ENCODE data around the gene RIMS4. TPM values are rescaled to one million over a fixed set of nuclear protein-coding genes. Genes with fewer than 3 reads are reported as not detected.

The RIMS4 gene
- total and polyA plus RNA-seq, 9 of the 15 experiments (the other 6 are each of a cell fraction or from before 2014, with no cell fraction given) = 0.04 TPM; not detected in 8

GRCh38 chr20:44856856-44857448 is 46.6 kb upstream of the RIMS4 start (continued):
- peak; percentile 43; the same call in 1 of the 2 replicates for TF ChIP-seq ZBTB40 (IDR thresholded peaks at IDR 0.05)
- no peak for TF ChIP-seq ZBTB40 (CRISPR knock-in tag; IDR thresholded peaks at IDR 0.05)
- TF ChIP-seq HES1 (IDR thresholded peaks at IDR 0.05; ENCODE audit: low read depth) = no peak
- TF ChIP-seq PCBP2 (IDR thresholded peaks at IDR 0.05; ENCODE audit: low read depth, low read length, poor library complexity, severe bottlenecking) = no peak
- no peak for TF ChIP-seq TEAD2 (tag; IDR thresholded peaks at IDR 0.05)
- no peak for TF ChIP-seq ARID3B (CRISPR knock-in tag; IDR thresholded peaks at IDR 0.05; ENCODE audit: borderline replicate concordance)
- TF ChIP-seq ZNF217 (CRISPR knock-in tag; IDR thresholded peaks at IDR 0.05) = no peak
- TF ChIP-seq MTA3 (IDR thresholded peaks at IDR 0.05; ENCODE audit: borderline replicate concordance) = peak; percentile 22; the same call in 1 of the 2 replicates
- TF ChIP-seq ZNF583 (CRISPR knock-in tag; IDR thresholded peaks at IDR 0.05) = no peak
- TF ChIP-seq POLR2H (tag; IDR thresholded peaks at IDR 0.05; ENCODE audit: low read depth) = peak; percentile 66
- TF ChIP-seq RBFOX2 (IDR thresholded peaks at IDR 0.05; ENCODE audit: low read depth, low read length) = 0 out of 2 replicates have a peak, but pooled peaks have one; percentile 20
- TF ChIP-seq ID3 (CRISPR knock-in tag; IDR thresholded peaks at IDR 0.05) = no peak
- TF ChIP-seq ID3 (tag; IDR thresholded peaks at IDR 0.05) = no peak
- TF ChIP-seq POLR2B (IDR thresholded peaks at IDR 0.05; ENCODE audit: low read depth, partially characterized antibody) = peak; percentile 39
- TF ChIP-seq ZNF766 (CRISPR knock-in tag; conservative IDR thresholded peaks at IDR 0.05) = 0 out of 2 replicates have a peak, but pooled peaks have one; percentile 31
- no peak for TF ChIP-seq ERF (CRISPR knock-in tag; IDR thresholded peaks at IDR 0.05)
